GM23248 (cell line): ENCODE results near the gene ANKRD13D. TPM values are rescaled to one million over a fixed set of nuclear protein-coding genes. Genes with fewer than 3 reads are reported as not detected.

Experiments used
- DNase-seq: peaks from one replicate; pipeline ENCODE4 v3.0.0-alpha.2; 2015
- H2AFZ ChIP-seq: fragments of 200-600 bp; sonication (generic); 2 replicates; pipeline ENCODE4 v1.6.1; 2016; ENCODE audit warnings: antibody characterized with exemption
- H3F3A ChIP-seq: fragments of 200-600 bp; sonication (generic); 2 replicates; pipeline ENCODE4 v1.6.1; 2016; ENCODE audit warnings: mild to moderate bottlenecking, antibody characterized with exemption, mixed run types; ENCODE audit not compliant: insufficient read depth
- H3K27ac ChIP-seq: fragments of 200-600 bp; sonication (generic); 2 replicates; pipeline ENCODE4 v1.5.1; 2016; ENCODE audit warnings: mild to moderate bottlenecking
- H3K27me3 ChIP-seq: fragments of 200-600 bp; sonication (generic); replicated peaks from 2 replicates; pipeline ENCODE4 v1.6.1; 2016; ENCODE audit warnings: mild to moderate bottlenecking; ENCODE audit not compliant: insufficient read depth
- H3K36me3 ChIP-seq: fragments of 200-600 bp; sonication (generic); 2 replicates; pipeline ENCODE4 v1.6.1; 2016; ENCODE audit warnings: low read depth, mild to moderate bottlenecking
- H3K4me1 ChIP-seq: fragments of 200-600 bp; sonication (generic); 2 replicates; pipeline ENCODE4 v1.6.1; 2016; ENCODE audit warnings: mild to moderate bottlenecking; ENCODE audit not compliant: insufficient read depth
- H3K4me2 ChIP-seq: fragments of 200-600 bp; sonication (generic); one replicate; pipeline ENCODE4 v1.6.1; 2016; ENCODE audit warnings: mild to moderate bottlenecking; ENCODE audit not compliant: unreplicated experiment
- H3K4me3 ChIP-seq: fragments of 200-600 bp; sonication (generic); 2 replicates; pipeline ENCODE4 v1.5.1; 2016; ENCODE audit warnings: mild to moderate bottlenecking
- H3K79me2 ChIP-seq: fragments of 200-600 bp; sonication (generic); 2 replicates; pipeline ENCODE4 v1.6.1; 2016; ENCODE audit warnings: mild to moderate bottlenecking; ENCODE audit not compliant: insufficient read depth
- H3K9ac ChIP-seq: fragments of 200-600 bp; sonication (generic); 2 replicates; pipeline ENCODE4 v1.6.1; 2016; ENCODE audit warnings: mild to moderate bottlenecking
- H3K9me2 ChIP-seq: fragments of 200-600 bp; sonication (generic); 2 replicates; pipeline ENCODE4 v1.6.1; 2016; ENCODE audit warnings: mixed run types, mild to moderate bottlenecking, moderate library complexity; ENCODE audit not compliant: insufficient read depth
- H3K9me3 ChIP-seq: fragments of 200-600 bp; sonication (generic); one replicate; pipeline ENCODE4 v1.6.1; 2017; ENCODE audit warnings: low read depth
- H4K20me1 ChIP-seq: fragments of 200-600 bp; sonication (generic); 2 replicates; pipeline ENCODE4 v1.6.0; 2016; ENCODE audit not compliant: insufficient read depth
- EZH2 ChIP-seq: fragments of 200-600 bp; sonication (generic); IDR thresholded peaks from 2 replicates; pipeline ENCODE4 v1.6.1; 2018; ENCODE audit warnings: antibody characterized with exemption, mild to moderate bottlenecking; ENCODE audit not compliant: insufficient read depth, poor library complexity, severe bottlenecking
- EZH2phosphoT487 ChIP-seq: fragments of 200-600 bp; sonication (generic); IDR thresholded peaks from 2 replicates; pipeline ENCODE4 v1.6.1; 2018; ENCODE audit warnings: antibody characterized with exemption, moderate library complexity, mild to moderate bottlenecking, low read depth; ENCODE audit not compliant: insufficient read depth
- WGBS, 2 experiments: methylation state at CpG; one replicate each; pipeline ENCODE4 v1.1.6; 2015 to 2017; ENCODE audit warnings: low lambda C conversion rate in 2 of 2, low coverage in 1 of 2; ENCODE audit errors: missing lambda C conversion rate in 2 of 2; 5-methylcytosine and 5-hydroxymethylcytosine counted together
- in situ Hi-C: fragments of 300-500 bp; cut with MboI; formaldehyde crosslinking; loops from 2 replicates; pipeline ENCODE4 v1.15.0; 2020
- polyA plus RNA-seq: library from polyadenylated mRNA; unstranded; fragments of >200 nt; fragmentation: Nextera tagmentation; extraction: Ambion mirVana; gene quantifications from 2 replicates; pipeline ENCODE4 v1.2.1, GENCODE V29; 2016
- total RNA-seq: library from RNA; depleted of rRNA; stranded (reverse); fragments of >200 nt; shearing (Covaris generic); gene quantifications from 2 replicates; pipeline ENCODE4 v1.2.3, GENCODE V29; 2014; rRNA removed

ANKRD13D gene
- total and polyA plus RNA-seq, 2 experiments from 2014 or later, result 16.4 to 42.9 TPM

DNA sequence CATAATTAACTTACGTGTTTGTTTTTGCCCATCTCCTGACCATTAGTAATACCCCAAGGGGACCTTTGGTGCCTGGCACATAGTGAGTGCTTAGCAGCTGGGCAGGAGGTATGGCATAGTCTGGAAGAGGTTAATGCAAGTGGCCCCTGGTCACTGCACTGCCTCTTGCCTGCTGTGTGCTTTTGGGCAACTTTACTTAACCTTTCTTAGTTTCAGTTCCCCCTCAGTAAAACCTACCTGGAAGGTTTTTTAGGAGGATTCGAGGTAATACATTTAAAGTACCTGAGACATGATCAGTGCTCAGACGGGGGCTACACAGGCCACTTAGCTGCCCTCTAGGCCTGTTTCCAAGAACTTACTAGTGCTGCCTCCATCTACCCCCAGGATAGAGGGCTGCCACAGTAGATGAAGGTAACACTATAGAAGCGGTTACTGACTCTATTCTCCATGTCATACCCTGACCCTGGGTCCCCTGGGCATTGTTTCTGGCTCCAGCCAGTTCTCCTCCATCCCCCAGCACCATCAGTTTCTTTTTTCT, 60.9 kb downstream of the ANKRD13D start:
- no peaks in the 10 kb centered on the region for H4K20me1 ChIP-seq
- no peak for DNase-seq
- H3K4me3 ChIP-seq, result no peak overlapping the region
- H3F3A ChIP-seq, result peaks cover 61% of the 10 kb centered on the region
- H3K9me3 ChIP-seq, result no peaks in the 10 kb centered on the region
- no peak overlapping the region for H3K4me2 ChIP-seq
- WGBS, 2 experiments, result 87 to 88% methylated on average over 4 of the region's 4 CpGs
- H3K36me3 ChIP-seq, result no peaks in the 10 kb centered on the region
- H3K9ac ChIP-seq, result no peak overlapping the region
- H3K4me1 ChIP-seq, result peaks cover 37% of the 10 kb centered on the region
- H3K79me2 ChIP-seq, result peaks cover 17% of the 10 kb centered on the region
- TF ChIP-seq EZH2phosphoT487, result no peak
- no peak for TF ChIP-seq EZH2
- H3K27ac ChIP-seq, result 0 out of 2 replicates have a peak overlapping the region, but pooled peaks have one; percentile 34
- H3K27me3 ChIP-seq, result no peaks in the 10 kb centered on the region
- in situ Hi-C loops, result no loop called here
- H3K9me2 ChIP-seq, result no peaks in the 10 kb centered on the region
- no peak overlapping the region for H2AFZ ChIP-seq

DNA sequence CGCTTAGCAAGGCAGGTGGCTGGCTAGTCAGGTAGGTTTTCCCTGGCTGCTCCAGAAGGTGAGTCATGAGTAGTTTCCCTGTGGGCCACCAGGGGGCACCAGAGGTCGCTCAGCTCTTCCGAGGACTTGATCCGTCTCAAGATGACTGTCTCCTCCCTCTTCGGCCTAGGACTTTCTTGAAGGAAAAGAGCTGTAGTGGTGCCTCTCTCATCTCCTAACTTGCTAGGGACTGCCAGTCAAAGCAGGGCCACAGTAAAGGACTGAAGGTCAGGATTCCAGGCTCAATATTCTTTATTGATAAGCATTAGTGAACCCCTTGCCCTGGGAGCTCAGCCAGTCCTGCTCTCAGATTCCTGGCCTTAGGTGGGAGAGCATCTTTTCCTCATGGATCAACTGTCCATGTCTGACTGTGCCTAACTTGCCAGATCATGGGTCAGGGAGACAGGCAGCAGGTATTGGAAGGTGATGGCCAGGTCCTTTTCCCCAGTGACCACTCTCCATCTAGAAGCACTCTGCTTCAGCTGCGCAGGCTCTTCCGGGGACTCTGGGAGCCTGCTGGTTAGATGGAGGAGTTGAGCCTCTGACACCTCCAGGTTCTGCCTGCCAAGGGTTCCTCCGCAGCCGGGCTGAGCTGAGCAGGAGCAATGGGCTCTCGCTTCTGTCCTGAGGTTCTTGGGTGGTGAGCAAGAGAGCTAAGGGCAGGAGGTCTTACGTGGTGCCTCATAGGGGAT, 62.3 kb downstream of the ANKRD13D start:
- no peak overlapping the region for H3K4me3 ChIP-seq
- H3K36me3 ChIP-seq, result no peaks in the 10 kb centered on the region
- H3K9ac ChIP-seq, result peak overlapping the region; percentile 15; the same call in 1 of the 2 replicates
- no peaks in the 10 kb centered on the region for H4K20me1 ChIP-seq
- no peak for TF ChIP-seq EZH2phosphoT487
- TF ChIP-seq EZH2, result no peak
- 55% methylated on average over 11 of the region's 11 CpGs for WGBS, 2 experiments
- H3F3A ChIP-seq, result peaks cover 64% of the 10 kb centered on the region
- H2AFZ ChIP-seq, result no peak overlapping the region
- H3K9me3 ChIP-seq, result no peaks in the 10 kb centered on the region
- H3K4me1 ChIP-seq, result peaks cover 47% of the 10 kb centered on the region
- H3K4me2 ChIP-seq, result peak overlapping the region; percentile 21
- in situ Hi-C loops, result no loop called here
- peak; percentile 85 for DNase-seq
- H3K27me3 ChIP-seq, result no peaks in the 10 kb centered on the region
- H3K27ac ChIP-seq, result peak overlapping the region; percentile 97
- peaks cover 17% of the 10 kb centered on the region for H3K79me2 ChIP-seq
- H3K9me2 ChIP-seq, result no peaks in the 10 kb centered on the region

Other genes with a start within 250 kb of the ANKRD13D start
- gene RHOD, start 232.5 kb upstream of the ANKRD13D start, total RNA-seq, result 14.2 and 28.7 TPM in 2 replicates
- 32.3 and 33.2 TPM in 2 replicates for gene RHOD, start 232.5 kb upstream of the ANKRD13D start, polyA plus RNA-seq
- 23.4 and 34.4 TPM in 2 replicates for gene KDM2A, start 170.0 kb upstream of the ANKRD13D start, total RNA-seq
- 10.9 and 12.1 TPM in 2 replicates for gene KDM2A, start 170.0 kb upstream of the ANKRD13D start, polyA plus RNA-seq
- gene GRK2, start 22.8 kb upstream of the ANKRD13D start, total RNA-seq, result 43.0 and 54.9 TPM in 2 replicates
- 6.0 and 7.8 TPM in 2 replicates for gene GRK2, start 22.8 kb upstream of the ANKRD13D start, polyA plus RNA-seq
- 20.1 and 41.6 TPM in 2 replicates for gene SSH3, start 14.2 kb downstream of the ANKRD13D start, total RNA-seq
- gene SSH3, start 14.2 kb downstream of the ANKRD13D start, polyA plus RNA-seq, result 25.2 and 26.4 TPM in 2 replicates
- gene POLD4, start 64.2 kb downstream of the ANKRD13D start, total RNA-seq, result 86.6 and 109 TPM in 2 replicates
- gene POLD4, start 64.2 kb downstream of the ANKRD13D start, polyA plus RNA-seq, result 121 and 136 TPM in 2 replicates
- 33.0 and 39.1 TPM in 2 replicates for gene CLCF1, start 84.3 kb downstream of the ANKRD13D start, total RNA-seq
- 20.0 and 21.1 TPM in 2 replicates for gene CLCF1, start 84.3 kb downstream of the ANKRD13D start, polyA plus RNA-seq
- gene RAD9A, start 102.7 kb downstream of the ANKRD13D start, total RNA-seq, result 0.51 and 4.6 TPM in 2 replicates
- 3.9 and 5.7 TPM in 2 replicates for gene RAD9A, start 102.7 kb downstream of the ANKRD13D start, polyA plus RNA-seq
- 140 and 172 TPM in 2 replicates for gene PPP1CA, start 112.6 kb downstream of the ANKRD13D start, total RNA-seq
- gene PPP1CA, start 112.6 kb downstream of the ANKRD13D start, polyA plus RNA-seq, result 207 and 222 TPM in 2 replicates
- not detected in 2 replicates for gene TBC1D10C, start 114.8 kb downstream of the ANKRD13D start, total RNA-seq
- 0.25 TPM in 1 of 2 replicates, not detected in the other for gene TBC1D10C, start 114.8 kb downstream of the ANKRD13D start, polyA plus RNA-seq
- gene CARNS1, start 126.4 kb downstream of the ANKRD13D start, total RNA-seq, result 0.38 and 0.43 TPM in 2 replicates
- gene CARNS1, start 126.4 kb downstream of the ANKRD13D start, polyA plus RNA-seq, result 0.13 and 0.38 TPM in 2 replicates
- gene RPS6KB2, start 139.2 kb downstream of the ANKRD13D start, total RNA-seq, result 68.0 and 71.2 TPM in 2 replicates
- 52.3 and 53.0 TPM in 2 replicates for gene RPS6KB2, start 139.2 kb downstream of the ANKRD13D start, polyA plus RNA-seq
- not detected in 2 replicates for gene PTPRCAP, start 148.4 kb downstream of the ANKRD13D start, total RNA-seq
- 0.43 and 0.68 TPM in 2 replicates for gene PTPRCAP, start 148.4 kb downstream of the ANKRD13D start, polyA plus RNA-seq
- gene CORO1B, start 154.2 kb downstream of the ANKRD13D start, total RNA-seq, result 107 and 113 TPM in 2 replicates
- 78.1 and 80.2 TPM in 2 replicates for gene CORO1B, start 154.2 kb downstream of the ANKRD13D start, polyA plus RNA-seq
- not detected in 2 replicates for gene GPR152, start 163.4 kb downstream of the ANKRD13D start, total RNA-seq
- gene GPR152, start 163.4 kb downstream of the ANKRD13D start, polyA plus RNA-seq, result not detected in 2 replicates
- gene CABP4, start 166.1 kb downstream of the ANKRD13D start, total RNA-seq, result not detected in 2 replicates
- gene CABP4, start 166.1 kb downstream of the ANKRD13D start, polyA plus RNA-seq, result not detected in 2 replicates
- gene TMEM134, start 179.9 kb downstream of the ANKRD13D start, total RNA-seq, result 13.4 and 67.2 TPM in 2 replicates
- gene TMEM134, start 179.9 kb downstream of the ANKRD13D start, polyA plus RNA-seq, result 99.3 and 103 TPM in 2 replicates
- gene AIP, start 193.7 kb downstream of the ANKRD13D start, total RNA-seq, result 46.4 and 58.5 TPM in 2 replicates
- 56.1 and 57.3 TPM in 2 replicates for gene AIP, start 193.7 kb downstream of the ANKRD13D start, polyA plus RNA-seq
- gene PITPNM1, start 216.1 kb downstream of the ANKRD13D start, total RNA-seq, result 30.7 and 31.2 TPM in 2 replicates
- 10.8 and 12.1 TPM in 2 replicates for gene PITPNM1, start 216.1 kb downstream of the ANKRD13D start, polyA plus RNA-seq
- 20.5 and 29.6 TPM in 2 replicates for gene CDK2AP2, start 218.9 kb downstream of the ANKRD13D start, total RNA-seq
- gene CDK2AP2, start 218.9 kb downstream of the ANKRD13D start, polyA plus RNA-seq, result 54.1 and 55.2 TPM in 2 replicates
- not detected in 2 replicates for gene CABP2, start 234.1 kb downstream of the ANKRD13D start, total RNA-seq
- gene CABP2, start 234.1 kb downstream of the ANKRD13D start, polyA plus RNA-seq, result not detected in 2 replicates